Chondrocyte (in vitro differentiated cells): ENCODE data around the gene LIMS3. TPM values are rescaled to one million over a fixed set of nuclear protein-coding genes. Genes with fewer than 3 reads are reported as not detected.
"Not testable (repeated sequence)": the region's sequence is repeated elsewhere in the genome, so short reads cannot be mapped to it uniquely, and the experiment has no call there.

Source experiments
- DNase-seq: peaks from one replicate; pipeline ENCODE4 v3.0.0; 2021; ENCODE audit warnings: mixed read lengths, low spot score
- H3K27ac Mint-ChIP-seq: one replicate; pipeline ENCODE4 v1.8.0; 2021; ENCODE audit warnings: mild to moderate bottlenecking, moderate library complexity, mixed read lengths; ENCODE audit not compliant: unreplicated experiment
- H3K27me3 Mint-ChIP-seq: 2 replicates; pipeline ENCODE4 v1.8.0; 2021; ENCODE audit warnings: low read depth, mixed read lengths
- H3K36me3 Mint-ChIP-seq: 2 replicates; pipeline ENCODE4 v1.8.0; 2021; ENCODE audit warnings: low read depth, mixed read lengths
- H3K4me1 Mint-ChIP-seq: 2 replicates; pipeline ENCODE4 v1.8.0; 2021; ENCODE audit warnings: low read depth, mild to moderate bottlenecking, mixed read lengths
- H3K4me3 Mint-ChIP-seq: one replicate; pipeline ENCODE4 v1.8.0; 2021; ENCODE audit warnings: mild to moderate bottlenecking, moderate library complexity, mixed read lengths; ENCODE audit not compliant: unreplicated experiment
- H3K9me3 Mint-ChIP-seq: 2 replicates; pipeline ENCODE4 v1.8.0; 2021; ENCODE audit warnings: low read depth, mixed read lengths
- long read RNA-seq: library from polyadenylated mRNA; stranded (forward); transcript quantifications from one replicate; pipeline ENCODE4 v2.0.0, GENCODE V29; 2021
- total RNA-seq: library from RNA; stranded (reverse); gene quantifications from 3 replicates; pipeline ENCODE4 v1.2.1, GENCODE V29; 2021

The LIMS3 gene
- 4.7 to 6.2 TPM (median 5.2 TPM) in 3 replicates for total RNA-seq
- long read RNA-seq, partial matches to known transcripts, result 0 of 2 reads
- long read RNA-seq, other reads (novel, unspliced or antisense), result 0 of 2 reads

GRCh38 chr2:109898462-109899336 is at the start of gene LIMS3:
Gene LIMS3, plus strand, starts transcription at chr2:109898688. Its CDS starts 41 bp downstream, at chr2:109898729.
- not testable (repeated sequence) for DNase-seq, H3K4me3 Mint-ChIP-seq, H3K27ac Mint-ChIP-seq, H3K36me3 Mint-ChIP-seq, H3K4me1 Mint-ChIP-seq, H3K27me3 Mint-ChIP-seq, H3K9me3 Mint-ChIP-seq

GRCh38 chr2:109871129-109871751 is 27.2 kb upstream of the LIMS3 start:
- not testable (repeated sequence) for H3K4me3 Mint-ChIP-seq, H3K9me3 Mint-ChIP-seq, H3K27me3 Mint-ChIP-seq, H3K4me1 Mint-ChIP-seq, H3K27ac Mint-ChIP-seq, H3K36me3 Mint-ChIP-seq, DNase-seq

- H3K27ac Mint-ChIP-seq, DNase-seq, H3K4me1 Mint-ChIP-seq, H3K36me3 Mint-ChIP-seq, H3K9me3 Mint-ChIP-seq, H3K4me3 Mint-ChIP-seq, H3K27me3 Mint-ChIP-seq: not testable (repeated sequence)
These were observed 21.9 kb upstream of the LIMS3 start for GRCh38 chr2:109876625-109877024.

- H3K36me3 Mint-ChIP-seq, DNase-seq, H3K27me3 Mint-ChIP-seq, H3K27ac Mint-ChIP-seq, H3K9me3 Mint-ChIP-seq, H3K4me3 Mint-ChIP-seq, H3K4me1 Mint-ChIP-seq: not testable (repeated sequence)
These were observed 16.4 kb upstream of the LIMS3 start for GRCh38 chr2:109882112-109882511.

- H3K4me3 Mint-ChIP-seq, H3K9me3 Mint-ChIP-seq, H3K27me3 Mint-ChIP-seq, DNase-seq, H3K27ac Mint-ChIP-seq, H3K36me3 Mint-ChIP-seq, H3K4me1 Mint-ChIP-seq: not testable (repeated sequence)
These were observed 10.1 kb upstream of the LIMS3 start for GRCh38 chr2:109888414-109888813.

- not testable (repeated sequence) for H3K27ac Mint-ChIP-seq, H3K27me3 Mint-ChIP-seq, H3K4me1 Mint-ChIP-seq, H3K9me3 Mint-ChIP-seq, H3K4me3 Mint-ChIP-seq, DNase-seq, H3K36me3 Mint-ChIP-seq
These were observed 8.6 kb upstream of the LIMS3 start for GRCh38 chr2:109889909-109890308.

GRCh38 chr2:109891024-109891423 is 7.5 kb upstream of the LIMS3 start:
- not testable (repeated sequence) for H3K27me3 Mint-ChIP-seq

GRCh38 chr2:109893736-109894135 is 4.8 kb upstream of the LIMS3 start:
- DNase-seq, H3K27me3 Mint-ChIP-seq, H3K4me3 Mint-ChIP-seq, H3K4me1 Mint-ChIP-seq, H3K9me3 Mint-ChIP-seq, H3K36me3 Mint-ChIP-seq, H3K27ac Mint-ChIP-seq: not testable (repeated sequence)

More at GRCh38 chr2:109891024-109891423, 7.5 kb upstream of the LIMS3 start:
- not testable (repeated sequence) for DNase-seq, H3K27ac Mint-ChIP-seq, H3K9me3 Mint-ChIP-seq, H3K36me3 Mint-ChIP-seq, H3K4me1 Mint-ChIP-seq, H3K4me3 Mint-ChIP-seq

GRCh38 chr2:109894141-109894540 is 4.3 kb upstream of the LIMS3 start:
- H3K4me1 Mint-ChIP-seq, H3K36me3 Mint-ChIP-seq, H3K27me3 Mint-ChIP-seq, H3K4me3 Mint-ChIP-seq, DNase-seq, H3K27ac Mint-ChIP-seq, H3K9me3 Mint-ChIP-seq: not testable (repeated sequence)

- not testable (repeated sequence) for H3K27me3 Mint-ChIP-seq, H3K36me3 Mint-ChIP-seq, H3K4me3 Mint-ChIP-seq, H3K4me1 Mint-ChIP-seq, DNase-seq, H3K9me3 Mint-ChIP-seq, H3K27ac Mint-ChIP-seq
These were observed 3.2 kb upstream of the LIMS3 start for GRCh38 chr2:109895090-109895869.

GRCh38 chr2:109896212-109896611 is 2.3 kb upstream of the LIMS3 start:
- H3K4me1 Mint-ChIP-seq, H3K36me3 Mint-ChIP-seq, H3K9me3 Mint-ChIP-seq, DNase-seq, H3K4me3 Mint-ChIP-seq, H3K27ac Mint-ChIP-seq, H3K27me3 Mint-ChIP-seq: not testable (repeated sequence)

GRCh38 chr2:109897769-109898461 is 573 bp upstream of the LIMS3 start:
- H3K27me3 Mint-ChIP-seq, H3K27ac Mint-ChIP-seq, H3K9me3 Mint-ChIP-seq, H3K4me3 Mint-ChIP-seq, H3K4me1 Mint-ChIP-seq, H3K36me3 Mint-ChIP-seq, DNase-seq: not testable (repeated sequence)
